Prostate gland (tissue), 2 donors: Measurements from ENCODE around the gene CHST10. TPM values are rescaled to one million over a fixed set of nuclear protein-coding genes. Genes with fewer than 3 reads are reported as not detected.
"Not testable (repeated sequence)": the region's sequence is repeated elsewhere in the genome, so short reads cannot be mapped to it uniquely, and the experiment has no call there.

Experiments used
- DNase-seq: peaks from one replicate; pipeline ENCODE4 v3.0.0-alpha.2; 2019; ENCODE audit warnings: low spot score
- H3K27ac ChIP-seq, 2 donors: fragments of 200-600 bp; sonication (generic); 2 replicates each; pipeline ENCODE4 v1.5.1; 2017 to 2019
- H3K27me3 ChIP-seq: fragments of 200-600 bp; sonication (generic); replicated peaks from 2 replicates; pipeline ENCODE4 v1.5.1; 2019; ENCODE audit not compliant: insufficient read depth
- H3K36me3 ChIP-seq, 2 donors: fragments of 200-600 bp; sonication (generic); 1 replicate in 1 of 2; 2 replicates in 1 of 2; pipeline versions ENCODE4 v1.5.1 to v1.8.1; 2017 to 2019
- H3K4me1 ChIP-seq: fragments of 200-600 bp; sonication (generic); replicated peaks from 2 replicates; pipeline ENCODE4 v1.5.1; 2019
- H3K4me3 ChIP-seq, 2 donors: fragments of 200-600 bp; sonication (generic); 2 replicates each; pipeline ENCODE4 v1.5.1; 2017 to 2019
- H3K9me3 ChIP-seq: fragments of 200-600 bp; sonication (generic); 2 replicates; pipeline ENCODE4 v1.5.1; 2017
- POLR2A ChIP-seq: fragments of 450-650 bp; IDR thresholded peaks from one replicate; pipeline ENCODE4 v1.6.1; 2016; ENCODE audit warnings: antibody characterized with exemption, mild to moderate bottlenecking
- POLR2AphosphoS5 ChIP-seq: sonication (generic); formaldehyde crosslinking; IDR thresholded peaks from one replicate; pipeline ENCODE4 v1.6.1; 2017; ENCODE audit warnings: antibody characterized with exemption
- WGBS: methylation state at CpG from one replicate; pipeline ENCODE4 v1.1.5; 2018; 5-methylcytosine and 5-hydroxymethylcytosine counted together
- intact Hi-C: fragments of 100-400 bp; cut with DNase I; formaldehyde crosslinking; loops from one replicate; pipeline ENCODE4 v1.14.2; 2022
- small RNA-seq, 2 donors: library from RNA; depleted of rRNA; stranded (forward); fragments of <200 nt; gene quantifications; one replicate each; pipeline ENCODE3, GENCODE V24; 2016
- total RNA-seq, 2 donors: library from RNA; depleted of rRNA; stranded (reverse); fragments of >200 nt; gene quantifications; one replicate each; pipeline ENCODE4 v1.1.0, GENCODE V29; 2016
- TF ChIP-seq, protein P1 (sequence below), 4 experiments: fragments of 200-600 bp in 2 of 4; fragments of 450-650 bp in 2 of 4; sonication (generic) in 2 of 4; IDR thresholded peaks; 1 replicate in 3 of 4; 2 replicates in 1 of 4; pipeline ENCODE4 v1.5.1; 2016 to 2019; ENCODE audit warnings: antibody characterized with exemption in 4 of 4, mild to moderate bottlenecking in 2 of 4, moderate library complexity in 2 of 4

CHST10 gene
- total RNA-seq, 2 donors from 2014 or later, result 10.0 to 27.7 TPM

DNA sequence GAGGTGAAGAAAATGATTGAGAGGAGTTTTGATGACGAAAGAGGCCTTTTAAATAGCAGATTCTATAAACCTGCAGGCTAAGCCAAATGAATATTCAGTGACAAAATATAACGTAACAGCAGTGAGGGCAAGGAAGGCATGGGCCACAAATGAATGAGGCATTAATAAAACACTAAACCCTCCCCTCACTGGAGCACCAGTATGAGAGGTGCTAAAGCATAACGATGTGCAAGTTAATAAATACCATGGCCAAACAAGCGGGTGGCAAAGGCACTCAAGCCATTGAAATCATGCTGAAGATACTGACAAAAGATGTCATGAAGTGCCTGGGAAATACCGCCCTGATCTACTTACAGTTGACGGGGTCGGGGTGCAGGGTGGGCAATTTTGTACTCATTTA lies 64.9 kb downstream of the CHST10 start:
- no peaks in the 10 kb centered on the region for H3K4me1 ChIP-seq
- no peaks in the 10 kb centered on the region for H3K36me3 ChIP-seq
- intact Hi-C loops, result no loop called here
- DNase-seq, result no peak
- H3K27me3 ChIP-seq, result no peaks in the 10 kb centered on the region
- H3K9me3 ChIP-seq, result no peaks in the 10 kb centered on the region
- no peak overlapping the region for H3K27ac ChIP-seq
- 78% methylated on average over 7 of the region's 7 CpGs for WGBS
- H3K4me3 ChIP-seq, result no peak overlapping the region
- TF ChIP-seq, protein P1, sequence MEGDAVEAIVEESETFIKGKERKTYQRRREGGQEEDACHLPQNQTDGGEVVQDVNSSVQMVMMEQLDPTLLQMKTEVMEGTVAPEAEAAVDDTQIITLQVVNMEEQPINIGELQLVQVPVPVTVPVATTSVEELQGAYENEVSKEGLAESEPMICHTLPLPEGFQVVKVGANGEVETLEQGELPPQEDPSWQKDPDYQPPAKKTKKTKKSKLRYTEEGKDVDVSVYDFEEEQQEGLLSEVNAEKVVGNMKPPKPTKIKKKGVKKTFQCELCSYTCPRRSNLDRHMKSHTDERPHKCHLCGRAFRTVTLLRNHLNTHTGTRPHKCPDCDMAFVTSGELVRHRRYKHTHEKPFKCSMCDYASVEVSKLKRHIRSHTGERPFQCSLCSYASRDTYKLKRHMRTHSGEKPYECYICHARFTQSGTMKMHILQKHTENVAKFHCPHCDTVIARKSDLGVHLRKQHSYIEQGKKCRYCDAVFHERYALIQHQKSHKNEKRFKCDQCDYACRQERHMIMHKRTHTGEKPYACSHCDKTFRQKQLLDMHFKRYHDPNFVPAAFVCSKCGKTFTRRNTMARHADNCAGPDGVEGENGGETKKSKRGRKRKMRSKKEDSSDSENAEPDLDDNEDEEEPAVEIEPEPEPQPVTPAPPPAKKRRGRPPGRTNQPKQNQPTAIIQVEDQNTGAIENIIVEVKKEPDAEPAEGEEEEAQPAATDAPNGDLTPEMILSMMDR (IDR thresholded peaks at IDR 0.05), result no peak
- TF ChIP-seq POLR2AphosphoS5 (no peak), POLR2A (no peak)

DNA sequence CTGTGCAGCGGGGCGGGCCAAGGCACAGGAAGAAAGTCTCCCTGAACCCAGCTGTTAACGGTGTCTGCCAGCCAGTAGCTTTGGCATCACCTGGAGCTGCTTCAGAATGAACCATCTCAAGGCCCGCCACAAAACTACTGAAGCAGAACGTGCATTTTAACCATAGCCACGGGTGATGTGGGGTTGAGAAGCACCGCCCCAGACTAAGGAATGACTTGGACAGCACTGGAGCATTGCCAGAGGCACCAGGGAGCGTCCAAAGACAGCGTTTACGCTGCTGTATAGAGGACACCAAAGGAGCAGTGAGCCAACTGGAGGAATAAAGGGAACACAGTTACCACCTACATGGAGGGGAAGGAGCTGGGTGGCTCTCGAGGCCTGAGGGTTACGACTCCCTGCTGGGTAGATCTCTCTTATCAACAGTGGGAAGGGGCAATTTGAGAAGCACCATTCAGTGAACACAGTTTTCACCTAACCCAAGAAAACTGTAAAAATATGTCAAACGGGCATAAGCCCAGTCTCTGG lies 66.7 kb downstream of the CHST10 start:
- Histone ChIP-seq H3K27me3 (no peaks in the 10 kb centered on the region), H3K4me3 (no peak overlapping the region), H3K9me3 (no peaks in the 10 kb centered on the region), H3K36me3 (no peaks in the 10 kb centered on the region), H3K27ac (no peak overlapping the region), H3K4me1 (no peaks in the 10 kb centered on the region)
- whole genome bisulfite sequencing, result 54% methylated on average over 13 of the region's 13 CpGs
- intact Hi-C loops, result no loop called here
- TF ChIP-seq POLR2AphosphoS5, result no peak
- no peak for TF ChIP-seq POLR2A
- TF ChIP-seq, protein P1 (IDR thresholded peaks at IDR 0.05), result no peak
- no peak for DNase-seq

DNA sequence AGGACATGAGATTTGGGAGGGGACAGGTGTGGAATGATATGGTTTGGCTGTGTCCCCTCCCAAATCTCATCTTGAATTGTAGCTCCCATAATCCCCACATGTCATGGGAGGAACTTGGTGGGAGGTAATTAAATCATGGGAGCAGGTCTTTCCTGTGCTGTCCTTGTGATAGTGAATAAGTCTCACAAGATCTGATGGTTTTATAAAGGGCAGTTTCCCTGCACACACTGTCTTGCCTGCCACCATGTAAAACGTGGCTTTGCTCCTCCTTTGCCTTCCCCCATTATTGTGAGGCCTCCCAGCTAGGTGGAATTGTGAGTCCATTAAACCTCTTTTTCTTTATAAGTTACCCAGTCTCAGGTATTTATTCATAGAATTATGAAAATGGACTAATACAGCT lies 72.3 kb downstream of the CHST10 start:
- H3K9me3 ChIP-seq, H3K36me3 ChIP-seq, H3K4me1 ChIP-seq, H3K27me3 ChIP-seq, H3K4me3 ChIP-seq, H3K27ac ChIP-seq, DNase-seq, intact Hi-C loops: not testable (repeated sequence)
- 33% methylated on average over 1 of the region's 1 CpG for WGBS

DNA sequence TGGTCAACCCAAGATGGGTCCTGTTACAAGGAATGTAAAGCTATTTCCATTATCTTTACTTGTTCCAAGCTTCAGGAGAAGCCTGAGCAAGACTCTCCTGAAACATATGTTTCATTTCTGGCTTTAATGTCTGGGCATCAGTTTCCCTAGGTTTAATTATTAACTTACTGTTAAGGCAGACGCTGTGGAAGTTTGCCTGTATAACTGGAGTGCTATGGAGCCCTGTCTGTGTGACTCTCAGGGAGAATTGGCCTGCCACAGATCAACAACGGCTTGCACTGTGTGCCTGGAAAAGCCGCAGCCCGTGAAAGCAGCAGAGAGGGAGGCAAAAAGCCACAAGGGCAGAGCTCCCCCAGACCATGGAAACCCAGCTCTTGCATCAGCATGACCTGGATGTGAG lies 73.0 kb downstream of the CHST10 start:
- H3K4me3 ChIP-seq, result no peak overlapping the region
- no peaks in the 10 kb centered on the region for H3K27me3 ChIP-seq
- no peaks in the 10 kb centered on the region for H3K4me1 ChIP-seq
- H3K27ac ChIP-seq, result no peak overlapping the region
- DNase-seq, result no peak
- 62% methylated on average over 4 of the region's 4 CpGs for WGBS
- no peaks in the 10 kb centered on the region for H3K9me3 ChIP-seq
- TF ChIP-seq, protein P1 (IDR thresholded peaks at IDR 0.05), result no peak
- no peak for TF ChIP-seq POLR2A
- intact Hi-C loops, result no loop called here
- H3K36me3 ChIP-seq, result no peaks in the 10 kb centered on the region

DNA sequence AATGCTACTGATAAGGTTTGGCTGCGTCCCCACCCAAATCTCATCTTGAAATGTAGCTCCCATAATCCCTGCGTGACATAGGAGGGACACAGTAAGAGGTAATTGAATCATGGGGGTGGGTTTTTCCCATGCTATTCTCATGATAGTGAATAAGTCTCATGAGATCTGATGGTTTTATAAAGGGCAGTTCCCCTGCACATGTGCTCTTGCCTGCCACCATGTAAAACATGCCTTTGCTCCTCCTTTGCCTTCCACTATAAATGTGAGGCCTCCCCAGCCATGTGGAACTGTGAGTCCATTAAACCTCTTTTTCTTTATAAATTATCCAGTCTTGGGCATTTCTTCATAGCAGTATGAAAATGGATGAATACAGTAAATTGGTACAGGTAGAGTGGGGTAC lies 75.0 kb downstream of the CHST10 start:
- H3K4me3 ChIP-seq, intact Hi-C loops, H3K27me3 ChIP-seq, H3K4me1 ChIP-seq, DNase-seq, H3K27ac ChIP-seq, H3K36me3 ChIP-seq, H3K9me3 ChIP-seq: not testable (repeated sequence)
- 98% methylated on average over 2 of the region's 2 CpGs for WGBS

Small RNA genes lying within 50 kb of the gene (small RNA-seq; reads per million reads assigned to genes)
- gene AC012493.2, result 0 reads per million in 2 donors
- gene AC012493.3, result 0 reads per million in 2 donors

Other genes starting within 250 kb of the CHST10 start
- 10 to 100 TPM in 1 of 2 donors, 1 to 10 TPM in 1; 8.2 to 20.4 TPM for gene LONRF2, start 95.2 kb downstream of the CHST10 start, total RNA-seq
- gene NMS, start 52.8 kb upstream of the CHST10 start, total RNA-seq, result not detected
- 10 to 100 TPM; 16.6 to 27.2 TPM for gene PDCL3, start 145.3 kb upstream of the CHST10 start, total RNA-seq